ENCODE data around the gene CLNK.

The CLNK gene

DNA sequence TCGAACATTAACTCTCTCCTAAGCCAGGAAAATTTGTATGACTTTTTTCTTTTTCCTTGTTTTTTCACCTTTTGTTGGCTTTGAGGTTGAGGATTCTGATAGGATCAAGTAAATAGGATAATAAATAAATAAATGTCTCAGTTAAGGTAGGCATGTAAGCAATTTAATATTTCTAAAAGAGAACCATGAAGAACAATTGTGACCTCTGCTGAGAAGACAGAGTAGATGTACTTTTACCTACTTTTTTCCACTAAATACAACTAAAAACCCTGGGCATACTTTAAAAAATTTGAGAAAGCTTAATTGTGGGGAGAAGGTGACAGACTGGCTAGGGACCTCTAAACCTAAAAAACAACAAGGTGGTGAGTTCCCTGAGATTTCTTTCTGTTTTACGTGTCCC lies 31.6 kb upstream of the CLNK start:
- TF ChIP-seq TAF1 (IDR thresholded peaks at IDR 0.05; ENCODE audit: borderline replicate concordance, insufficient read depth, low read length) (no peak), POLR2AphosphoS5 (IDR thresholded peaks at IDR 0.05; ENCODE audit: low read depth, low read length) (no peak), SIN3A (IDR thresholded peaks at IDR 0.05; ENCODE audit: borderline replicate concordance, insufficient read depth, low read length) (no peak), FOXP2 (optimal IDR thresholded peaks at IDR 0.05; ENCODE audit: borderline replicate concordance, extremely low read depth, extremely low read length, insufficient read depth) (no peak)
- TF ChIP-seq, protein P1, sequence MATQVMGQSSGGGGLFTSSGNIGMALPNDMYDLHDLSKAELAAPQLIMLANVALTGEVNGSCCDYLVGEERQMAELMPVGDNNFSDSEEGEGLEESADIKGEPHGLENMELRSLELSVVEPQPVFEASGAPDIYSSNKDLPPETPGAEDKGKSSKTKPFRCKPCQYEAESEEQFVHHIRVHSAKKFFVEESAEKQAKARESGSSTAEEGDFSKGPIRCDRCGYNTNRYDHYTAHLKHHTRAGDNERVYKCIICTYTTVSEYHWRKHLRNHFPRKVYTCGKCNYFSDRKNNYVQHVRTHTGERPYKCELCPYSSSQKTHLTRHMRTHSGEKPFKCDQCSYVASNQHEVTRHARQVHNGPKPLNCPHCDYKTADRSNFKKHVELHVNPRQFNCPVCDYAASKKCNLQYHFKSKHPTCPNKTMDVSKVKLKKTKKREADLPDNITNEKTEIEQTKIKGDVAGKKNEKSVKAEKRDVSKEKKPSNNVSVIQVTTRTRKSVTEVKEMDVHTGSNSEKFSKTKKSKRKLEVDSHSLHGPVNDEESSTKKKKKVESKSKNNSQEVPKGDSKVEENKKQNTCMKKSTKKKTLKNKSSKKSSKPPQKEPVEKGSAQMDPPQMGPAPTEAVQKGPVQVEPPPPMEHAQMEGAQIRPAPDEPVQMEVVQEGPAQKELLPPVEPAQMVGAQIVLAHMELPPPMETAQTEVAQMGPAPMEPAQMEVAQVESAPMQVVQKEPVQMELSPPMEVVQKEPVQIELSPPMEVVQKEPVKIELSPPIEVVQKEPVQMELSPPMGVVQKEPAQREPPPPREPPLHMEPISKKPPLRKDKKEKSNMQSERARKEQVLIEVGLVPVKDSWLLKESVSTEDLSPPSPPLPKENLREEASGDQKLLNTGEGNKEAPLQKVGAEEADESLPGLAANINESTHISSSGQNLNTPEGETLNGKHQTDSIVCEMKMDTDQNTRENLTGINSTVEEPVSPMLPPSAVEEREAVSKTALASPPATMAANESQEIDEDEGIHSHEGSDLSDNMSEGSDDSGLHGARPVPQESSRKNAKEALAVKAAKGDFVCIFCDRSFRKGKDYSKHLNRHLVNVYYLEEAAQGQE (IDR thresholded peaks at IDR 0.05; ENCODE audit: insufficient read depth in 1 of 2, low read depth in 2 of 2, low read length in 2 of 2), result no peak

DNA sequence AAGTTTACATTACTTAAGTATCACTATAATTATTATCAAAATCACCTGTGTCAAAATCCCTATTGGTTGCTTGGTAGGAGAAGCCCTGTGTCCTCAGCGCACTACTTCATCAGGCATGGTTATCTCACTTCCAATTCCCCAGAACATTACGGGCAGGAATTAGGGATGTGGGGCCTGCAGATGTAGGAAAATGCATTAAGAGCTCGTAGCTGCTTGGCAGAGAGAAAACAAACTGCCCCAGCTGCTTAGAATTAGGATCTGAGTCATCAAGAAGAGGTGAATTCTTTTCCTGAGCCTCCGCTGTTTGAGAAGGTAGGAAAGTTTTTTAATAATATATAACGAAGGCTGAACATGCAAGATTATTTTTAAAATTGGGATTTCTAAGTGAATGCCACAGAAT lies 31.1 kb upstream of the CLNK start:
- TF ChIP-seq SIN3A (IDR thresholded peaks at IDR 0.05; ENCODE audit: borderline replicate concordance, insufficient read depth, low read length), result no peak
- TF ChIP-seq TAF1 (IDR thresholded peaks at IDR 0.05; ENCODE audit: borderline replicate concordance, insufficient read depth, low read length), result no peak
- TF ChIP-seq, protein P1 (IDR thresholded peaks at IDR 0.05; ENCODE audit: insufficient read depth in 1 of 2, low read depth in 2 of 2, low read length in 2 of 2), result no peak
- TF ChIP-seq POLR2AphosphoS5 (IDR thresholded peaks at IDR 0.05; ENCODE audit: low read depth, low read length), result no peak
- no peak for TF ChIP-seq FOXP2 (optimal IDR thresholded peaks at IDR 0.05; ENCODE audit: borderline replicate concordance, extremely low read depth, extremely low read length, insufficient read depth)

DNA sequence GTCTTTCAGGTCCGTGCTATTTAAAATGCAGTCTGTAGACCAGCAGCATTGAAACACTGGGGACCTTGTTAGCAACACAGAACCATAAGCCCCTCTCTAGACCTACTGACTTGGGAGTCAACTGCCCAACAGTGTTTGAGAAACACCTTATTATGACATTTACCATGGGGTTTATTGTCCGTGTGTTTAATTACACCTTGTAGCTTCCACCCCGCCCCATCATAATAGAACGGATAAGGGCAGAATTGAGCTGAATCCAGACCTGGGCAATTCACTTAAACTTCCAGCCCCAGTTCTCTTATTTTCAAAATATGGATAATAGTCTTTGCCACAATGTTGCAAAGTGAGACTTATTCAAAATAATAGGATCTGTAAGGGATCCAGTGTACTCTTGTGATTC lies 30.6 kb upstream of the CLNK start:
- TF ChIP-seq SIN3A (IDR thresholded peaks at IDR 0.05; ENCODE audit: borderline replicate concordance, insufficient read depth, low read length) (no peak), TAF1 (IDR thresholded peaks at IDR 0.05; ENCODE audit: borderline replicate concordance, insufficient read depth, low read length) (no peak), FOXP2 (optimal IDR thresholded peaks at IDR 0.05; ENCODE audit: borderline replicate concordance, extremely low read depth, extremely low read length, insufficient read depth) (no peak), POLR2AphosphoS5 (IDR thresholded peaks at IDR 0.05; ENCODE audit: low read depth, low read length) (no peak)
- TF ChIP-seq, protein P1 (IDR thresholded peaks at IDR 0.05; ENCODE audit: insufficient read depth in 1 of 2, low read depth in 2 of 2, low read length in 2 of 2), result no peak

DNA sequence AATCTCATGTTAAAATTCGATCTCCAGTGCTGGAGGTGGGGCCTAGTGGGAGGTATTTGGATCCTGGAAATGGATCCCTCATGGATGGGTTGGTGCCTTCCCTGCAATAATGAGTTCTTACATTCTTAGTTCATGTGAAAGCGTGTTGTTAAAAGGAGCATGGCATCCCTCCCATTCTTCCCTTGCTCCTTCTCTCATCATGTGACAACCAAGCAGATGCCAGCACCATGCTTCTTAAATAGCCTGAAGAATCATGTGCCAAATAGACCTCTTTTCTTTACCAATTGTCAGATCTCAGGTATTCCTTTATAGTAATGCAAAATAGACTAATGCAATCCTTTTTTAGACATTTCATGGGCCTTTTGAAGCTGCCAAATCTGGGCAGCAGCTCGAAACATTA lies 29.0 kb upstream of the CLNK start:
- TF ChIP-seq, protein P1 (IDR thresholded peaks at IDR 0.05; ENCODE audit: insufficient read depth in 1 of 2, low read depth in 2 of 2, low read length in 2 of 2), result no peak
- TF ChIP-seq TAF1 (IDR thresholded peaks at IDR 0.05; ENCODE audit: borderline replicate concordance, insufficient read depth, low read length) (no peak), FOXP2 (optimal IDR thresholded peaks at IDR 0.05; ENCODE audit: borderline replicate concordance, extremely low read depth, extremely low read length, insufficient read depth) (no peak), SIN3A (IDR thresholded peaks at IDR 0.05; ENCODE audit: borderline replicate concordance, insufficient read depth, low read length) (no peak), POLR2AphosphoS5 (IDR thresholded peaks at IDR 0.05; ENCODE audit: low read depth, low read length) (no peak)

DNA sequence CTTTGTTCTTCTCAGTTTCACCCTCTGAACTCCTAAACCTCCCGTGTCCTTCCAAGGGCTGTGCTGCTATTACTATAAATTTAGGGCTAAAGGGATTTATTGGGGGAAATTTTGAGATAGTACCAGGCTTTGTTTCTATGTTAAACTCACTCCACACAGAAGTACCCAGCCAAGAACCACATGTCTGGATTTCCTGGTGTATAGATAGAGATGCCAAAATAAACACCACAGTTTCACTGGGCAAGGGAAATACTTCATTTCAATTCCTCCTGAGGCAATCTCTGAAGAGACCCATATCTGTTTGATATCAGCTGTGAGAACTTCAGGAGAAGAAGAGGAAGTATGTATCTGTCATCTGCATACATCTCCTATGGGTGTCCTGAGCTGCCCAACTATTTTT lies 21.7 kb upstream of the CLNK start:
- TF ChIP-seq FOXP2 (optimal IDR thresholded peaks at IDR 0.05; ENCODE audit: borderline replicate concordance, extremely low read depth, extremely low read length, insufficient read depth) (no peak), SIN3A (IDR thresholded peaks at IDR 0.05; ENCODE audit: borderline replicate concordance, insufficient read depth, low read length) (no peak), TAF1 (IDR thresholded peaks at IDR 0.05; ENCODE audit: borderline replicate concordance, insufficient read depth, low read length) (no peak)

Measured in PFSK-1 (cell line).